Measurements from ENCODE around the gene SLC17A9.

Gene SLC17A9

GRCh38 chr20:62979310-62979709 is 26.8 kb downstream of the SLC17A9 start:
- Histone ChIP-seq H3K23ac (ENCODE audit: low read length) (no peak overlapping the region), H3K27ac (ENCODE audit: low read depth, low read length) (no peak overlapping the region), H2BK120ac (ENCODE audit: low read depth, low read length) (no peak overlapping the region), H3K79me2 (ENCODE audit: control insufficient read depth, insufficient read depth, low read length) (no peaks in the 10 kb centered on the region), H4K8ac (ENCODE audit: low read depth, low read length) (no peak overlapping the region), H3K36me3 (ENCODE audit: control insufficient read depth, insufficient read depth, low read length) (no peaks in the 10 kb centered on the region), H3K56ac (ENCODE audit: low read length) (no peak overlapping the region), H2BK5ac (ENCODE audit: low read length) (no peak overlapping the region), H3K4me3 (ENCODE audit: low read length) (no peak overlapping the region), H4K5ac (ENCODE audit: low read length) (no peak overlapping the region), H3K18ac (ENCODE audit: low read length) (no peak overlapping the region), H2BK15ac (replicated peaks; ENCODE audit: low read depth) (no peak overlapping the region), H3K4me2 (ENCODE audit: low read length) (no peak overlapping the region), H2AK5ac (ENCODE audit: low read length) (no peak overlapping the region), H3K4me1 (ENCODE audit: control insufficient read depth, low read depth, low read length) (no peaks in the 10 kb centered on the region), H3K27me3 (ENCODE audit: insufficient read depth, low read length, poor library complexity) (peaks cover 3% of the 10 kb centered on the region), H3K9ac (ENCODE audit: low read length) (no peak overlapping the region), H3K79me1 (ENCODE audit: low read length) (no peaks in the 10 kb centered on the region), H3K4ac (ENCODE audit: low read depth, low read length) (no peak overlapping the region)
- DNase-seq = no peak
- WGBS (ENCODE audit: extremely low coverage, insufficient coverage, low lambda C conversion rate) = no CpG with 5 or more reads among the region's 14 CpGs

GRCh38 chr20:62979876-62980373 is 27.4 kb downstream of the SLC17A9 start:
- Histone ChIP-seq H3K27ac (ENCODE audit: low read depth, low read length) (no peak overlapping the region), H3K23ac (ENCODE audit: low read length) (no peak overlapping the region), H2BK15ac (replicated peaks; ENCODE audit: low read depth) (no peak overlapping the region), H2BK120ac (ENCODE audit: low read depth, low read length) (no peak overlapping the region), H3K27me3 (ENCODE audit: insufficient read depth, low read length, poor library complexity) (no peaks in the 10 kb centered on the region), H3K4ac (ENCODE audit: low read depth, low read length) (no peak overlapping the region), H3K4me2 (ENCODE audit: low read length) (no peak overlapping the region), H3K9ac (ENCODE audit: low read length) (no peak overlapping the region), H3K56ac (ENCODE audit: low read length) (no peak overlapping the region), H2AK5ac (ENCODE audit: low read length) (no peak overlapping the region), H3K4me1 (ENCODE audit: control insufficient read depth, low read depth, low read length) (no peaks in the 10 kb centered on the region), H4K8ac (ENCODE audit: low read depth, low read length) (no peak overlapping the region), H3K79me2 (ENCODE audit: control insufficient read depth, insufficient read depth, low read length) (no peaks in the 10 kb centered on the region), H2BK5ac (ENCODE audit: low read length) (no peak overlapping the region), H3K4me3 (ENCODE audit: low read length) (no peak overlapping the region), H3K79me1 (ENCODE audit: low read length) (no peaks in the 10 kb centered on the region), H3K36me3 (ENCODE audit: control insufficient read depth, insufficient read depth, low read length) (no peaks in the 10 kb centered on the region), H3K18ac (ENCODE audit: low read length) (no peak overlapping the region), H4K5ac (ENCODE audit: low read length) (no peak overlapping the region)
- no CpG with 5 or more reads among the region's 19 CpGs for WGBS (ENCODE audit: extremely low coverage, insufficient coverage, low lambda C conversion rate)
- DNase-seq = no peak

GRCh38 chr20:62980380-62980960 is 28.0 kb downstream of the SLC17A9 start:
- H2BK120ac ChIP-seq (ENCODE audit: low read depth, low read length) = no peak overlapping the region
- no peak overlapping the region for H2BK5ac ChIP-seq (ENCODE audit: low read length)
- H3K79me1 ChIP-seq (ENCODE audit: low read length) = no peaks in the 10 kb centered on the region
- no peak overlapping the region for H3K9ac ChIP-seq (ENCODE audit: low read length)
- no peak overlapping the region for H3K27ac ChIP-seq (ENCODE audit: low read depth, low read length)
- H3K4me1 ChIP-seq (ENCODE audit: control insufficient read depth, low read depth, low read length) = no peaks in the 10 kb centered on the region
- no CpG with 5 or more reads among the region's 19 CpGs for WGBS (ENCODE audit: extremely low coverage, insufficient coverage, low lambda C conversion rate)
- H2AK5ac ChIP-seq (ENCODE audit: low read length) = no peak overlapping the region
- H3K36me3 ChIP-seq (ENCODE audit: control insufficient read depth, insufficient read depth, low read length) = no peaks in the 10 kb centered on the region
- H3K18ac ChIP-seq (ENCODE audit: low read length) = no peak overlapping the region
- H3K27me3 ChIP-seq (ENCODE audit: insufficient read depth, low read length, poor library complexity) = no peaks in the 10 kb centered on the region
- H3K4me2 ChIP-seq (ENCODE audit: low read length) = no peak overlapping the region
- H4K5ac ChIP-seq (ENCODE audit: low read length) = no peak overlapping the region
- no peak overlapping the region for H3K4ac ChIP-seq (ENCODE audit: low read depth, low read length)
- H3K23ac ChIP-seq (ENCODE audit: low read length) = no peak overlapping the region
- no peaks in the 10 kb centered on the region for H3K79me2 ChIP-seq (ENCODE audit: control insufficient read depth, insufficient read depth, low read length)
- H2BK15ac ChIP-seq (replicated peaks; ENCODE audit: low read depth) = no peak overlapping the region
- no peak overlapping the region for H3K56ac ChIP-seq (ENCODE audit: low read length)
- no peak overlapping the region for H3K4me3 ChIP-seq (ENCODE audit: low read length)
- DNase-seq = no peak
- H4K8ac ChIP-seq (ENCODE audit: low read depth, low read length) = no peak overlapping the region

GRCh38 chr20:62980970-62981369 is 28.5 kb downstream of the SLC17A9 start:
- WGBS (ENCODE audit: extremely low coverage, insufficient coverage, low lambda C conversion rate) = no CpG with 5 or more reads among the region's 28 CpGs
- Histone ChIP-seq H2BK120ac (ENCODE audit: low read depth, low read length) (no peak overlapping the region), H2BK5ac (ENCODE audit: low read length) (no peak overlapping the region), H3K4me3 (ENCODE audit: low read length) (no peak overlapping the region), H3K79me2 (ENCODE audit: control insufficient read depth, insufficient read depth, low read length) (no peaks in the 10 kb centered on the region), H3K23ac (ENCODE audit: low read length) (no peak overlapping the region), H3K18ac (ENCODE audit: low read length) (no peak overlapping the region), H3K9ac (ENCODE audit: low read length) (no peak overlapping the region), H3K27ac (ENCODE audit: low read depth, low read length) (no peak overlapping the region), H2BK15ac (replicated peaks; ENCODE audit: low read depth) (no peak overlapping the region), H4K5ac (ENCODE audit: low read length) (no peak overlapping the region), H3K27me3 (ENCODE audit: insufficient read depth, low read length, poor library complexity) (no peaks in the 10 kb centered on the region), H3K56ac (ENCODE audit: low read length) (no peak overlapping the region), H3K36me3 (ENCODE audit: control insufficient read depth, insufficient read depth, low read length) (no peaks in the 10 kb centered on the region), H4K8ac (ENCODE audit: low read depth, low read length) (no peak overlapping the region), H2AK5ac (ENCODE audit: low read length) (no peak overlapping the region), H3K4me1 (ENCODE audit: control insufficient read depth, low read depth, low read length) (no peaks in the 10 kb centered on the region), H3K4ac (ENCODE audit: low read depth, low read length) (no peak overlapping the region), H3K79me1 (ENCODE audit: low read length) (no peaks in the 10 kb centered on the region), H3K4me2 (ENCODE audit: low read length) (no peak overlapping the region)
- no peak for DNase-seq

GRCh38 chr20:62982124-62983075 is 29.9 kb downstream of the SLC17A9 start:
- no peak overlapping the region for H2BK120ac ChIP-seq (ENCODE audit: low read depth, low read length)
- H2BK5ac ChIP-seq (ENCODE audit: low read length) = no peak overlapping the region
- no peak overlapping the region for H4K5ac ChIP-seq (ENCODE audit: low read length)
- H3K27me3 ChIP-seq (ENCODE audit: insufficient read depth, low read length, poor library complexity) = no peaks in the 10 kb centered on the region
- H3K4me3 ChIP-seq (ENCODE audit: low read length) = no peak overlapping the region
- H4K8ac ChIP-seq (ENCODE audit: low read depth, low read length) = no peak overlapping the region
- H3K4me1 ChIP-seq (ENCODE audit: control insufficient read depth, low read depth, low read length) = no peaks in the 10 kb centered on the region
- no peak overlapping the region for H3K4ac ChIP-seq (ENCODE audit: low read depth, low read length)
- no peak for DNase-seq
- H3K79me2 ChIP-seq (ENCODE audit: control insufficient read depth, insufficient read depth, low read length) = no peaks in the 10 kb centered on the region
- H3K9ac ChIP-seq (ENCODE audit: low read length) = no peak overlapping the region
- H3K23ac ChIP-seq (ENCODE audit: low read length) = no peak overlapping the region
- H3K4me2 ChIP-seq (ENCODE audit: low read length) = no peak overlapping the region
- no peak overlapping the region for H3K56ac ChIP-seq (ENCODE audit: low read length)
- no peak overlapping the region for H2BK15ac ChIP-seq (replicated peaks; ENCODE audit: low read depth)
- H3K36me3 ChIP-seq (ENCODE audit: control insufficient read depth, insufficient read depth, low read length) = no peaks in the 10 kb centered on the region
- H3K18ac ChIP-seq (ENCODE audit: low read length) = no peak overlapping the region
- H3K27ac ChIP-seq (ENCODE audit: low read depth, low read length) = no peak overlapping the region
- no peaks in the 10 kb centered on the region for H3K79me1 ChIP-seq (ENCODE audit: low read length)
- H2AK5ac ChIP-seq (ENCODE audit: low read length) = no peak overlapping the region
- no CpG with 5 or more reads among the region's 21 CpGs for WGBS (ENCODE audit: extremely low coverage, insufficient coverage, low lambda C conversion rate)
